Measurements from ENCODE around the gene CYSRT1.

The CYSRT1 gene

GRCh38 chr9:137271696-137272076 is 46.7 kb downstream of the CYSRT1 start:
- no peak overlapping the region for H3K4me3 ChIP-seq (ENCODE audit: low read depth, low read length)
- in situ Hi-C loops (cut with HindIII; ENCODE audit: low sequenced_read_pairs): no loop called here
- no peak for DNase-seq (ENCODE audit: low read depth, low spot score)
- no peak for TF ChIP-seq CTCF (IDR thresholded peaks at IDR 0.05; ENCODE audit: low read depth, low read length)

GRCh38 chr9:137272241-137273094 is 47.5 kb downstream of the CYSRT1 start:
- no peak for TF ChIP-seq CTCF (IDR thresholded peaks at IDR 0.05; ENCODE audit: low read depth, low read length)
- H3K4me3 ChIP-seq (ENCODE audit: low read depth, low read length): no peak overlapping the region
- in situ Hi-C loops (cut with HindIII; ENCODE audit: low sequenced_read_pairs): no loop called here
- no peak for DNase-seq (ENCODE audit: low read depth, low spot score)

GRCh38 chr9:137273095-137273490 is 48.1 kb downstream of the CYSRT1 start:
- no peak for DNase-seq (ENCODE audit: low read depth, low spot score)
- TF ChIP-seq CTCF (IDR thresholded peaks at IDR 0.05; ENCODE audit: low read depth, low read length): no peak
- in situ Hi-C loops (cut with HindIII; ENCODE audit: low sequenced_read_pairs): no loop called here
- H3K4me3 ChIP-seq (ENCODE audit: low read depth, low read length): no peak overlapping the region

- in situ Hi-C loops (cut with HindIII; ENCODE audit: low sequenced_read_pairs): no loop called here
- TF ChIP-seq CTCF (IDR thresholded peaks at IDR 0.05; ENCODE audit: low read depth, low read length): no peak
- DNase-seq (ENCODE audit: low read depth, low spot score): no peak
- H3K4me3 ChIP-seq (ENCODE audit: low read depth, low read length): no peak overlapping the region
Measured at GRCh38 chr9:137273611-137274320, 48.8 kb downstream of the CYSRT1 start.

GRCh38 chr9:137275203-137275587 is 50.2 kb downstream of the CYSRT1 start:
- in situ Hi-C loops (cut with HindIII; ENCODE audit: low sequenced_read_pairs): no loop called here
- no peak for TF ChIP-seq CTCF (IDR thresholded peaks at IDR 0.05; ENCODE audit: low read depth, low read length)

More at GRCh38 chr9:137275203-137275587, 50.2 kb downstream of the CYSRT1 start:
- no peak overlapping the region for H3K4me3 ChIP-seq (ENCODE audit: low read depth, low read length)
- no peak for DNase-seq (ENCODE audit: low read depth, low spot score)
